SK-N-SH (cell line): ENCODE results near the gene DCXR.

Source experiments
- CTCF ChIP-seq: fragments of 200-600 bp; sonication (generic); IDR thresholded peaks from 2 replicates; pipeline ENCODE4 v1.6.1; 2017; ENCODE audit warnings: antibody characterized with exemption, mild to moderate bottlenecking, moderate library complexity
- FOXJ3 ChIP-seq: sonication (generic); formaldehyde crosslinking; IDR thresholded peaks from 2 replicates; pipeline ENCODE4 v1.5.1; 2020; ENCODE audit warnings: mild to moderate bottlenecking, missing genetic modification reagents

GRCh38 chr17:82049521-82049971, 12.0 kb upstream of the DCXR start:
- no peak for TF ChIP-seq CTCF
- no peak for TF ChIP-seq FOXJ3 (CRISPR knock-in tag)
